Caco-2 (cell line): ENCODE data around the gene TCOF1. TPM values are rescaled to one million over a fixed set of nuclear protein-coding genes. Genes with fewer than 3 reads are reported as not detected.

ENCODE experiments used
- BruUV-seq: library from RNA; stranded (reverse); fragments of 400-500 nt; replicated peaks from 2 replicates; lab custom pipeline; 2021; lab: Mats Ljungman, UMichigan
- CTCF ChIA-PET: fragments of 300-600 bp; sonication (Branson Sonifier 250); formaldehyde crosslinking; loops from one replicate; lab custom pipeline; 2022; ENCODE audit warnings: antibody characterized with exemption; lab: Charles Lee
- POLR2A ChIA-PET: fragments of 300-600 bp; sonication (Branson Sonifier 250); formaldehyde crosslinking; loops from one replicate; lab custom pipeline; 2022; ENCODE audit warnings: antibody characterized with exemption; lab: Charles Lee
- DNase-seq, 2 experiments: peaks; one replicate each; pipeline versions ENCODE4 v3.0.0 to v3.0.0-alpha.2; 2020 to 2022
- H3K27me3 ChIP-seq: replicated peaks from 2 replicates; pipeline ENCODE4 v1.6.0; 2011; ENCODE audit warnings: low read length; ENCODE audit not compliant: control insufficient read depth, insufficient read depth
- H3K36me3 ChIP-seq: 2 replicates; pipeline ENCODE4 v1.5.1; 2011; ENCODE audit warnings: low read length; ENCODE audit not compliant: control insufficient read depth, insufficient read depth
- H3K4me1 ChIP-seq: fragments of 250-450 bp; sonication (Bioruptor Pico); 2 replicates; pipeline ENCODE4 v1.5.1; 2020; ENCODE audit warnings: mild to moderate bottlenecking
- H3K4me3 ChIP-seq: 2 replicates; pipeline ENCODE4 v1.5.1; 2011; ENCODE audit warnings: low read depth, mild to moderate bottlenecking, control low read depth, low read length
- H3K9me3 ChIP-seq: fragments of 250-450 bp; sonication (Bioruptor Pico); 2 replicates; pipeline ENCODE4 v1.5.1; 2020; ENCODE audit warnings: mild to moderate bottlenecking, moderate library complexity
- H3K27ac Mint-ChIP-seq: one replicate; pipeline ENCODE4 v1.8.0; 2022; ENCODE audit warnings: mixed read lengths; ENCODE audit not compliant: unreplicated experiment
- H3K27me3 Mint-ChIP-seq: one replicate; pipeline ENCODE4 v1.8.0; 2022; ENCODE audit warnings: mixed read lengths; ENCODE audit not compliant: insufficient read depth, unreplicated experiment
- H3K36me3 Mint-ChIP-seq: one replicate; pipeline ENCODE4 v1.8.0; 2022; ENCODE audit warnings: mild to moderate bottlenecking, mixed read lengths; ENCODE audit not compliant: insufficient read depth, unreplicated experiment
- H3K4me1 Mint-ChIP-seq: one replicate; pipeline ENCODE4 v1.8.0; 2022; ENCODE audit warnings: low read depth, mixed read lengths; ENCODE audit not compliant: unreplicated experiment
- H3K4me3 Mint-ChIP-seq: one replicate; pipeline ENCODE4 v1.8.0; 2022; ENCODE audit warnings: mild to moderate bottlenecking, moderate library complexity, mixed read lengths; ENCODE audit not compliant: unreplicated experiment
- H3K9me3 Mint-ChIP-seq: one replicate; pipeline ENCODE4 v1.8.0; 2022; ENCODE audit warnings: mixed read lengths; ENCODE audit not compliant: unreplicated experiment
- intact Hi-C: fragments of 100-400 bp; cut with micrococcal nuclease; formaldehyde crosslinking; loops from one replicate; pipeline ENCODE4 v1.10.0; 2022; ENCODE audit not compliant: unreplicated experiment
- total RNA-seq: library from RNA; stranded (reverse); gene quantifications from 2 replicates; pipeline ENCODE4 v1.2.3, GENCODE V29; 2022
- TF ChIP-seq, protein P1 (sequence below), 2 experiments: fragments of 200-600 bp in 1 of 2; IDR thresholded peaks; 1 replicate in 1 of 2; 2 replicates in 1 of 2; pipeline versions ENCODE4 v1.5.1 to v1.8.0; 2011 to 2022; ENCODE audit warnings: antibody characterized with exemption in 1 of 2, control low read depth in 1 of 2, inconsistent platforms in 1 of 2, low read depth in 1 of 2, low read length in 1 of 2, mild to moderate bottlenecking in 1 of 2, moderate library complexity in 1 of 2; ENCODE audit not compliant: insufficient read depth in 1 of 2, severe bottlenecking in 1 of 2, unreplicated experiment in 1 of 2

Gene TCOF1
- total RNA-seq, 1 experiment from 2014 or later: 112 TPM

DNA sequence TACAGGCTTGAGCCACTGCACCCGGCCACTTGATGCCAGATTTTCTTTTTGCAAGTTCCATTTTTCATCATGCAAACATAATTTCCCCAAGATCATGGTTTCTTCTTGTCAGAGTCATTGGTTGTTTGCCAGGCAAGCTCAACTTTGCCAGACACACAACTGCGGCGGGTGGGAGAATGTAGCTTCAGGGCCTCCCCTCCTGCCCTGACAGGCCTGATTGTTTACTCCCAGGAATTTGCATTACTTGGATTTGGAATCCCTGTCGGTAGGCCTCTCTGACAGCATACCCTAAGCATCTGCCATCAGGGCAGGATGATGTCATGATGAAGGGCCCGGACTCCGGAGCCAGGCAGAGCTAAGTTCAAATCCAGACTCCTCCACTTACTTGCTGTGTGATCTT is 77.0 kb downstream of the TCOF1 start:
- DNase-seq: no peak
- no peak overlapping the region for H3K4me3 ChIP-seq
- no peaks in the 10 kb centered on the region for H3K9me3 Mint-ChIP-seq
- H3K4me1 ChIP-seq: 0 out of 2 replicates have a peak, but pooled peaks cover 1% of the 10 kb centered on the region
- no peaks in the 10 kb centered on the region for H3K9me3 ChIP-seq
- no peaks in the 10 kb centered on the region for H3K27me3 Mint-ChIP-seq
- intact Hi-C loops: no loop called here
- no peaks in the 10 kb centered on the region for H3K36me3 Mint-ChIP-seq
- H3K36me3 ChIP-seq: no peaks in the 10 kb centered on the region
- CTCF ChIA-PET: interaction anchor here (1.8 kb wide), 1 partner anchor 37 kb away, joined by 4 read pairs; no protein-coding TSS in a partner anchor
- no peak overlapping the region for H3K27ac Mint-ChIP-seq
- POLR2A ChIA-PET: no interaction called here
- BruUV-seq: no TSS peak
- H3K4me1 Mint-ChIP-seq: peaks cover 2% of the 10 kb centered on the region
- H3K27me3 ChIP-seq: no peaks in the 10 kb centered on the region
- no peak overlapping the region for H3K4me3 Mint-ChIP-seq
- TF ChIP-seq, protein P1, sequence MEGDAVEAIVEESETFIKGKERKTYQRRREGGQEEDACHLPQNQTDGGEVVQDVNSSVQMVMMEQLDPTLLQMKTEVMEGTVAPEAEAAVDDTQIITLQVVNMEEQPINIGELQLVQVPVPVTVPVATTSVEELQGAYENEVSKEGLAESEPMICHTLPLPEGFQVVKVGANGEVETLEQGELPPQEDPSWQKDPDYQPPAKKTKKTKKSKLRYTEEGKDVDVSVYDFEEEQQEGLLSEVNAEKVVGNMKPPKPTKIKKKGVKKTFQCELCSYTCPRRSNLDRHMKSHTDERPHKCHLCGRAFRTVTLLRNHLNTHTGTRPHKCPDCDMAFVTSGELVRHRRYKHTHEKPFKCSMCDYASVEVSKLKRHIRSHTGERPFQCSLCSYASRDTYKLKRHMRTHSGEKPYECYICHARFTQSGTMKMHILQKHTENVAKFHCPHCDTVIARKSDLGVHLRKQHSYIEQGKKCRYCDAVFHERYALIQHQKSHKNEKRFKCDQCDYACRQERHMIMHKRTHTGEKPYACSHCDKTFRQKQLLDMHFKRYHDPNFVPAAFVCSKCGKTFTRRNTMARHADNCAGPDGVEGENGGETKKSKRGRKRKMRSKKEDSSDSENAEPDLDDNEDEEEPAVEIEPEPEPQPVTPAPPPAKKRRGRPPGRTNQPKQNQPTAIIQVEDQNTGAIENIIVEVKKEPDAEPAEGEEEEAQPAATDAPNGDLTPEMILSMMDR (IDR thresholded peaks at IDR 0.05; ENCODE audit: insufficient read depth in 1 of 2, low read depth in 1 of 2, low read length in 1 of 2, severe bottlenecking in 1 of 2, unreplicated experiment in 1 of 2): no peak

DNA sequence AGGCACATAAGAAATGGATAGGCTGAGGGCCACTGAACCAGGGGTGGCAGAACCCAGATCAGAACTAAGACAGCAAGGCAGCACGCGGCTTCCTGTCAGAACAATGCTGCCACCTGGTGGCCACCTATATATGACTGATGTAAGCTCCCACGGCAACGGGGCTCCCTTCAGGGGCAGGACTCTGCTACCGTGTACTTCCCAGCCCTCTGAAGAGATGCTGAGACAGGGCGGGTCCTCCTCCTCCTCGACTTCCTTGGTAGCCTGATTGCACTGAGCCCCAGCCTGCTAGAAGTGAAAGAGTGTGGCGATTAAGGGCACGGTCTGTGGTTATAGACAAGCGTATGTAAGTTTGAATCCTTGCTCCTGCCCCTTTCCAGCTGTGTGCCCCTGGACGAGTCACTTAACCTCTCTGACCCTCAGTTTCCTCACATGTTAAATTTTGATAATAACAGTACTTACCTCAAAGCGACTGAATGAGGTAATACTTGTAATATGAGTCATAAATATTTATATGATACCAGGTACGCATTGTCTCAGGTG is 78.7 kb downstream of the TCOF1 start:
- H3K9me3 ChIP-seq: no peaks in the 10 kb centered on the region
- Mint-ChIP-seq H3K4me1 (no peaks in the 10 kb centered on the region), H3K36me3 (peaks cover 5% of the 10 kb centered on the region), H3K27me3 (no peaks in the 10 kb centered on the region), H3K27ac (no peak overlapping the region), H3K4me3 (no peak overlapping the region), H3K9me3 (no peaks in the 10 kb centered on the region)
- H3K4me3 ChIP-seq: no peak overlapping the region
- POLR2A ChIA-PET: interaction anchor here (1.0 kb wide), 1 partner anchor 75 kb away, joined by 4 read pairs; no protein-coding TSS in a partner anchor
- peak; percentile 89 to 92 for DNase-seq
- no TSS peak for BruUV-seq
- intact Hi-C loops: loop anchor here (1.0 to 2.0 kb wide), 3 partner anchors 39 to 601 kb away; partner anchors contain the start of gene TCOF1
- TF ChIP-seq, protein P1 (IDR thresholded peaks at IDR 0.05; ENCODE audit: insufficient read depth in 1 of 2, low read depth in 1 of 2, low read length in 1 of 2, severe bottlenecking in 1 of 2, unreplicated experiment in 1 of 2): peak; percentile 88 to 90
- H3K27me3 ChIP-seq: no peaks in the 10 kb centered on the region
- no peaks in the 10 kb centered on the region for H3K4me1 ChIP-seq
- H3K36me3 ChIP-seq: no peaks in the 10 kb centered on the region
- CTCF ChIA-PET: interaction anchor here (0.5 to 2.0 kb wide), 10 partner anchors 9 to 768 kb away, joined by 3 to 17 read pairs (median 4); no protein-coding TSS in a partner anchor

DNA sequence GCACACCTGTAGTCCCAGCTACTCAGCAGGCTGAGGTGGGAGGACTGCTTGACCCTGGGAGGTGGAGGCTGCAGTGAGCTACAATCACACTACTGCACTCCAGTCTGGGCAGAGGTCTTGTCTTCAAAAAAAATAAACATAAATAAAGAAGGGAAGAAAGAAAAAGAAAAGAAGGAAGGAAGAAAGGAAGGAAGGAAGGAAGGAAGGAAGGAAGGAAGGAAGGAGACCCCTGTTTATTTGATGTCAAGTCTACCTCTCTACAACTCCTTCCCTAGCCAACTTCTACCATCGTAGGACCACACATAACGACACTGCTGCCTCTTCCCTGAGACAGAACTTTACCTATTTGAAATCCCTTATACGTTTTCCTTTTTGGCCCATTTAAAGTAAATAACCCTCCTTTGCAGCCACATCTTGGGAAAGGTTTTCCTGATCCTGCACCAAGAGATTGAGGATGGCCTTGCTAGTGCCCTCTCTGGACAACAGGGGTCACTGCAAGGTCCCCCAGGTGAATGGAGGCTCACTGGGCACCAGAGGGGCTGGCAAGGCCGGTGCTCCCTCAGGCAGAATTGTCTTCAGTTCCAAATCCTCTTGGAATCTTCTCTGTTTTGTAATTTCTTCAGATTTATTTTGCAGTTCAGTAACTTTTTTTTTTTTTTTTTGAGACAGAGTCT is 81.5 kb downstream of the TCOF1 start:
- Histone ChIP-seq H3K36me3 (no peaks in the 10 kb centered on the region), H3K4me3 (no peak overlapping the region), H3K27me3 (no peaks in the 10 kb centered on the region), H3K4me1 (no peaks in the 10 kb centered on the region), H3K9me3 (no peaks in the 10 kb centered on the region)
- Mint-ChIP-seq H3K4me1 (no peaks in the 10 kb centered on the region), H3K4me3 (no peak overlapping the region), H3K9me3 (no peaks in the 10 kb centered on the region), H3K27me3 (no peaks in the 10 kb centered on the region), H3K36me3 (peaks cover 33% of the 10 kb centered on the region), H3K27ac (no peak overlapping the region)
- POLR2A ChIA-PET: no interaction called here
- peak; percentile 60 to 63 for DNase-seq
- intact Hi-C loops: no loop called here
- CTCF ChIA-PET: no interaction called here
- BruUV-seq: no TSS peak
- TF ChIP-seq, protein P1 (IDR thresholded peaks at IDR 0.05; ENCODE audit: insufficient read depth in 1 of 2, low read depth in 1 of 2, low read length in 1 of 2, severe bottlenecking in 1 of 2, unreplicated experiment in 1 of 2): peak; percentile 67 to 81
